Measurements from ENCODE around the gene KLF13. TPM values are rescaled to one million over a fixed set of nuclear protein-coding genes. Genes with fewer than 3 reads are reported as not detected.

Gene KLF13
- total and polyA plus RNA-seq, 7 experiments from 2014 or later, result 42.4 to 256 (median 194) TPM

GRCh38 chr15:31358163-31358562, 31.5 kb downstream of the KLF13 start:
- ChIA-PET CTCF (interaction anchor here (0.6 to 3.1 kb wide), 4 partner anchors 11 to 143 kb away, joined by 3 to 18 read pairs (median 4); no protein-coding TSS in a partner anchor), POLR2A (interaction anchor here (0.7 to 25.6 kb wide), 11 partner anchors 11 to 125 kb away, joined by 3 to 529 read pairs (median 10); partner anchors contain the start of gene KLF13)
- H3K9me3 ChIP-seq (ENCODE audit: control insufficient read depth in 2 of 3, low read length in 3 of 3), result no peaks in the 10 kb centered on the region
- peaks cover 4 to 48% (median 21%) of the 10 kb centered on the region in 5 donors for H3K36me3 Mint-ChIP-seq
- peak overlapping the region; percentile 92 to 99 (median 97) for H3K27ac Mint-ChIP-seq
- peaks cover 0 to 2% (median 0%) of the 10 kb centered on the region in 11 donors for H3K9me3 Mint-ChIP-seq
- H3K4me1 ChIP-seq (ENCODE audit: control insufficient read depth in 2 of 2, insufficient read depth in 2 of 2, low read length in 2 of 2), result peaks cover 94 to 96% of the 10 kb centered on the region in 2 donors
- peak overlapping the region; percentile 94 for H3K27ac ChIP-seq (ENCODE audit: low read depth, low read length)
- peak overlapping the region; percentile 64 for H3K4me3 ChIP-seq (ENCODE audit: low read length)
- H3K27me3 Mint-ChIP-seq, result no peaks in the 10 kb centered on the region
- H3K4me1 Mint-ChIP-seq, result peaks cover 74 to 100% (median 93%) of the 10 kb centered on the region in 7 donors
- peaks cover 0 to 7% (median 0%) of the 10 kb centered on the region in 3 experiments for H3K36me3 ChIP-seq (ENCODE audit: control insufficient read depth in 2 of 3, insufficient read depth in 3 of 3, low read length in 3 of 3)
- ATAC-seq, result no peak
- intact Hi-C loops (cut with micrococcal nuclease), result no loop called here
- H3K27me3 ChIP-seq (ENCODE audit: control insufficient read depth in 2 of 2, insufficient read depth in 2 of 2, low read length in 2 of 2), result no peaks in the 10 kb centered on the region
- H3K4me3 Mint-ChIP-seq, result peak overlapping the region; percentile 76 to 95 (median 85)
- no peak for DNase-seq

- no peak for DNase-seq
- H3K27me3 Mint-ChIP-seq, result no peaks in the 10 kb centered on the region
- Histone ChIP-seq H3K9me3 (ENCODE audit: control insufficient read depth in 2 of 3, low read length in 3 of 3) (no peaks in the 10 kb centered on the region), H3K4me3 (ENCODE audit: low read length) (peak overlapping the region; percentile 46), H3K27me3 (ENCODE audit: control insufficient read depth in 2 of 2, insufficient read depth in 2 of 2, low read length in 2 of 2) (no peaks in the 10 kb centered on the region), H3K27ac (ENCODE audit: low read depth, low read length) (peak overlapping the region; percentile 94), H3K4me1 (ENCODE audit: control insufficient read depth in 2 of 2, insufficient read depth in 2 of 2, low read length in 2 of 2) (peaks cover 94 to 97% of the 10 kb centered on the region in 2 donors), H3K36me3 (ENCODE audit: control insufficient read depth in 2 of 3, insufficient read depth in 3 of 3, low read length in 3 of 3) (peaks cover 0 to 7% (median 0%) of the 10 kb centered on the region in 3 experiments)
- ChIA-PET CTCF (interaction anchor here (0.6 to 2.9 kb wide), 8 partner anchors 11 to 159 kb away, joined by 3 to 30 read pairs (median 3); no protein-coding TSS in a partner anchor), POLR2A (interaction anchor here (0.5 to 25.6 kb wide), 14 partner anchors 10 to 160 kb away, joined by 3 to 529 read pairs (median 8); partner anchors contain the start of gene KLF13)
- peaks cover 0 to 2% (median 0%) of the 10 kb centered on the region in 11 donors for H3K9me3 Mint-ChIP-seq
- ATAC-seq, result no peak
- peak overlapping the region; percentile 76 to 95 (median 85) for H3K4me3 Mint-ChIP-seq
- peaks cover 81 to 100% (median 94%) of the 10 kb centered on the region in 7 donors for H3K4me1 Mint-ChIP-seq
- intact Hi-C loops (cut with micrococcal nuclease), result no loop called here
- H3K36me3 Mint-ChIP-seq, result peaks cover 4 to 49% (median 21%) of the 10 kb centered on the region in 5 donors
- peak overlapping the region; percentile 92 to 99 (median 97) for H3K27ac Mint-ChIP-seq
These were observed 32.5 kb downstream of the KLF13 start for GRCh38 chr15:31358957-31359701.

GRCh38 chr15:31359702-31360111, 33.1 kb downstream of the KLF13 start:
- Histone ChIP-seq H3K4me3 (ENCODE audit: low read length) (peak overlapping the region; percentile 46), H3K9me3 (ENCODE audit: control insufficient read depth in 2 of 3, low read length in 3 of 3) (no peaks in the 10 kb centered on the region), H3K4me1 (ENCODE audit: control insufficient read depth in 2 of 2, insufficient read depth in 2 of 2, low read length in 2 of 2) (peaks cover 97 to 98% of the 10 kb centered on the region in 2 donors), H3K36me3 (ENCODE audit: control insufficient read depth in 2 of 3, insufficient read depth in 3 of 3, low read length in 3 of 3) (peaks cover 0 to 5% (median 0%) of the 10 kb centered on the region in 3 experiments), H3K27ac (ENCODE audit: low read depth, low read length) (peak overlapping the region; percentile 94), H3K27me3 (ENCODE audit: control insufficient read depth in 2 of 2, insufficient read depth in 2 of 2, low read length in 2 of 2) (no peaks in the 10 kb centered on the region)
- POLR2A ChIA-PET, result interaction anchor here (0.9 to 25.6 kb wide), 13 partner anchors 10 to 147 kb away, joined by 3 to 529 read pairs (median 9); partner anchors contain the start of gene KLF13
- ATAC-seq (no peak), DNase-seq (no peak)
- Mint-ChIP-seq H3K36me3 (peaks cover 4 to 46% (median 18%) of the 10 kb centered on the region in 5 donors), H3K4me1 (peaks cover 83 to 100% (median 97%) of the 10 kb centered on the region in 7 donors), H3K27me3 (no peaks in the 10 kb centered on the region), H3K4me3 (peak overlapping the region; percentile 76 to 95 (median 85)), H3K9me3 (peaks cover 0 to 2% (median 0%) of the 10 kb centered on the region in 11 donors), H3K27ac (peak overlapping the region; percentile 92 to 99 (median 97))
- CTCF ChIA-PET, result interaction anchor here (0.6 to 2.9 kb wide), 7 partner anchors 11 to 159 kb away, joined by 3 to 30 read pairs (median 3); no protein-coding TSS in a partner anchor
- intact Hi-C loops (cut with micrococcal nuclease), result loop anchor here (2.0 kb wide), 3 partner anchors 113 to 159 kb away; no protein-coding TSS in a partner anchor

GRCh38 chr15:31360158-31360561, 33.5 kb downstream of the KLF13 start:
- Mint-ChIP-seq H3K27ac (peak overlapping the region; percentile 92 to 99 (median 97)), H3K27me3 (no peaks in the 10 kb centered on the region), H3K36me3 (peaks cover 4 to 41% (median 14%) of the 10 kb centered on the region in 5 donors), H3K9me3 (peaks cover 0 to 2% (median 0%) of the 10 kb centered on the region in 11 donors), H3K4me1 (peaks cover 81 to 99% (median 97%) of the 10 kb centered on the region in 7 donors), H3K4me3 (peak overlapping the region; percentile 76 to 95 (median 85))
- Histone ChIP-seq H3K9me3 (ENCODE audit: control insufficient read depth in 2 of 3, low read length in 3 of 3) (no peaks in the 10 kb centered on the region), H3K4me3 (ENCODE audit: low read length) (peak overlapping the region; percentile 46), H3K4me1 (ENCODE audit: control insufficient read depth in 2 of 2, insufficient read depth in 2 of 2, low read length in 2 of 2) (peaks cover 97 to 98% of the 10 kb centered on the region in 2 donors), H3K27me3 (ENCODE audit: control insufficient read depth in 2 of 2, insufficient read depth in 2 of 2, low read length in 2 of 2) (no peaks in the 10 kb centered on the region), H3K27ac (ENCODE audit: low read depth, low read length) (peak overlapping the region; percentile 94), H3K36me3 (ENCODE audit: control insufficient read depth in 2 of 3, insufficient read depth in 3 of 3, low read length in 3 of 3) (peaks cover 0 to under 1% (median 0%) of the 10 kb centered on the region in 3 experiments)
- DNase-seq, result no peak
- ChIA-PET CTCF (interaction anchor here (0.6 to 2.9 kb wide), 8 partner anchors 12 to 121 kb away, joined by 3 to 30 read pairs (median 4); no protein-coding TSS in a partner anchor), POLR2A (interaction anchor here (0.9 to 25.6 kb wide), 15 partner anchors 9 to 128 kb away, joined by 3 to 529 read pairs (median 9); partner anchors contain the start of gene KLF13)
- intact Hi-C loops (cut with micrococcal nuclease), result loop anchor here (2.0 kb wide), 3 partner anchors 113 to 159 kb away; no protein-coding TSS in a partner anchor
- ATAC-seq, result no peak

GRCh38 chr15:31360843-31361763, 34.5 kb downstream of the KLF13 start:
- Mint-ChIP-seq H3K4me3 (peak overlapping the region; percentile 76 to 95 (median 85)), H3K4me1 (peaks cover 79 to 99% (median 97%) of the 10 kb centered on the region in 7 donors), H3K27ac (peak overlapping the region; percentile 92 to 99 (median 97)), H3K9me3 (no peaks in the 10 kb centered on the region), H3K27me3 (no peaks in the 10 kb centered on the region), H3K36me3 (peaks cover 4 to 37% (median 12%) of the 10 kb centered on the region in 5 donors)
- CTCF ChIA-PET, result interaction anchor here (0.7 to 3.0 kb wide), 18 partner anchors 7 to 139 kb away, joined by 3 to 30 read pairs (median 4); no protein-coding TSS in a partner anchor
- Histone ChIP-seq H3K4me1 (ENCODE audit: control insufficient read depth in 2 of 2, insufficient read depth in 2 of 2, low read length in 2 of 2) (peaks cover 91 to 93% of the 10 kb centered on the region in 2 donors), H3K36me3 (ENCODE audit: control insufficient read depth in 2 of 3, insufficient read depth in 3 of 3, low read length in 3 of 3) (no peaks in the 10 kb centered on the region), H3K9me3 (ENCODE audit: control insufficient read depth in 2 of 3, low read length in 3 of 3) (no peaks in the 10 kb centered on the region), H3K4me3 (ENCODE audit: low read length) (peak overlapping the region; percentile 46), H3K27ac (ENCODE audit: low read depth, low read length) (peak overlapping the region; percentile 94), H3K27me3 (ENCODE audit: control insufficient read depth in 2 of 2, insufficient read depth in 2 of 2, low read length in 2 of 2) (no peaks in the 10 kb centered on the region)
- ATAC-seq (peak; percentile 83), DNase-seq (peak; percentile 53 to 98 (median 96))
- POLR2A ChIA-PET, result interaction anchor here (0.9 to 25.6 kb wide), 22 partner anchors 8 to 158 kb away, joined by 3 to 529 read pairs (median 5); partner anchors contain the start of gene KLF13
- intact Hi-C loops (cut with micrococcal nuclease), result loop anchor here (1.0 to 2.0 kb wide), 13 partner anchors 8 to 160 kb away; partner anchors contain the start of gene KLF13 (in 1 of the 2)

Data from naive thymus-derived CD4-positive, alpha-beta T cell (primary cell).